Glutamatergic neuron (in vitro differentiated cells): Measurements from ENCODE around the gene RNF39. TPM values are rescaled to one million over a fixed set of nuclear protein-coding genes. Genes with fewer than 3 reads are reported as not detected.

Experiments used
- DNase-seq: peaks from one replicate; pipeline ENCODE4 v3.0.0; 2022
- H3K27ac Mint-ChIP-seq: one replicate; pipeline ENCODE4 v1.8.0; 2020; ENCODE audit warnings: mild to moderate bottlenecking, mixed read lengths, inconsistent platforms; ENCODE audit not compliant: unreplicated experiment
- H3K27me3 Mint-ChIP-seq: one replicate; pipeline ENCODE4 v1.8.0; 2020; ENCODE audit warnings: mild to moderate bottlenecking, moderate library complexity, mixed read lengths, inconsistent platforms; ENCODE audit not compliant: unreplicated experiment
- H3K36me3 Mint-ChIP-seq: one replicate; pipeline ENCODE4 v1.8.0; 2020; ENCODE audit warnings: mild to moderate bottlenecking, mixed read lengths, inconsistent platforms; ENCODE audit not compliant: unreplicated experiment
- H3K4me1 Mint-ChIP-seq: one replicate; pipeline ENCODE4 v1.8.0; 2020; ENCODE audit warnings: mild to moderate bottlenecking, low read depth, mixed read lengths, inconsistent platforms; ENCODE audit not compliant: unreplicated experiment
- H3K4me3 Mint-ChIP-seq: one replicate; pipeline ENCODE4 v1.8.0; 2020; ENCODE audit warnings: mild to moderate bottlenecking, mixed read lengths, inconsistent platforms; ENCODE audit not compliant: unreplicated experiment
- H3K9me3 Mint-ChIP-seq: one replicate; pipeline ENCODE4 v1.8.0; 2020; ENCODE audit warnings: mild to moderate bottlenecking, moderate library complexity, mixed read lengths, inconsistent platforms; ENCODE audit not compliant: unreplicated experiment
- CTCF ChIP-seq: fragments of 200-600 bp; sonication (generic); IDR thresholded peaks from one replicate; pipeline ENCODE4 v1.5.0; 2021; ENCODE audit not compliant: partially characterized antibody, unreplicated experiment
- total RNA-seq: library from RNA; stranded (reverse); fragmentation: NEBNext Ultra II Directional; extraction: Animal tissue kit (Norgen Biotek cat#: 25700); gene quantifications from one replicate; pipeline ENCODE4 v1.2.1, GENCODE V29; 2021; ENCODE audit not compliant: unreplicated experiment

The RNF39 gene
- total RNA-seq, 1 donor from 2014 or later: not detected

- H3K36me3 Mint-ChIP-seq: no peaks in the 10 kb centered on the region
- no peak for TF ChIP-seq CTCF
These were observed 38.3 kb upstream of the RNF39 start for GRCh38 chr6:30113841-30114240.

GRCh38 chr6:30113003-30113759 is 37.6 kb upstream of the RNF39 start, which contains the start of gene TRIM31:
TSS of gene TRIM31 (minus strand) at chr6:30113090. CDS start at chr6:30112805, 285 bp downstream.
- H3K36me3 Mint-ChIP-seq: no peaks in the 10 kb centered on the region
- no peaks in the 10 kb centered on the region for H3K4me1 Mint-ChIP-seq
- no peak within 1 kb of the TSS for H3K4me3 Mint-ChIP-seq
- H3K27ac Mint-ChIP-seq: no peak within 1 kb of the TSS
- peaks cover 5% of the 10 kb centered on the region for H3K27me3 Mint-ChIP-seq
- DNase-seq: no peak
- no peaks in the 10 kb centered on the region for H3K9me3 Mint-ChIP-seq
- TF ChIP-seq CTCF: no peak

More at GRCh38 chr6:30113841-30114240, 38.3 kb upstream of the RNF39 start:
- H3K4me3 Mint-ChIP-seq: no peak overlapping the region
- H3K27ac Mint-ChIP-seq: no peak overlapping the region
- DNase-seq: no peak
- no peaks in the 10 kb centered on the region for H3K4me1 Mint-ChIP-seq
- peaks cover 5% of the 10 kb centered on the region for H3K27me3 Mint-ChIP-seq
- no peaks in the 10 kb centered on the region for H3K9me3 Mint-ChIP-seq

GRCh38 chr6:30112402-30112994 is 36.9 kb upstream of the RNF39 start:
- H3K27me3 Mint-ChIP-seq: peaks cover 10% of the 10 kb centered on the region
- DNase-seq: no peak
- no peaks in the 10 kb centered on the region for H3K9me3 Mint-ChIP-seq
- no peak for TF ChIP-seq CTCF
- no peak overlapping the region for H3K27ac Mint-ChIP-seq
- H3K36me3 Mint-ChIP-seq: no peaks in the 10 kb centered on the region
- H3K4me1 Mint-ChIP-seq: no peaks in the 10 kb centered on the region
- H3K4me3 Mint-ChIP-seq: no peak overlapping the region

- H3K4me1 Mint-ChIP-seq: no peaks in the 10 kb centered on the region
- no peak overlapping the region for H3K27ac Mint-ChIP-seq
- no peak overlapping the region for H3K4me3 Mint-ChIP-seq
- no peak for TF ChIP-seq CTCF
- H3K27me3 Mint-ChIP-seq: peaks cover 10% of the 10 kb centered on the region
- no peak for DNase-seq
- H3K36me3 Mint-ChIP-seq: no peaks in the 10 kb centered on the region
- no peaks in the 10 kb centered on the region for H3K9me3 Mint-ChIP-seq
These were observed 35.8 kb upstream of the RNF39 start for GRCh38 chr6:30111266-30111856.

GRCh38 chr6:30104661-30105060 is 29.1 kb upstream of the RNF39 start:
- no peak for DNase-seq
- Mint-ChIP-seq H3K4me3 (no peak overlapping the region), H3K9me3 (peaks cover 6% of the 10 kb centered on the region), H3K36me3 (no peaks in the 10 kb centered on the region), H3K27me3 (peaks cover 24% of the 10 kb centered on the region), H3K27ac (no peak overlapping the region), H3K4me1 (peaks cover 10% of the 10 kb centered on the region)
- no peak for TF ChIP-seq CTCF
